ENCODE results near the gene SLC8A1.
A peak's percentile ranks its signal among the peaks of the same experiment; 100 is the strongest.

Gene SLC8A1

DNA sequence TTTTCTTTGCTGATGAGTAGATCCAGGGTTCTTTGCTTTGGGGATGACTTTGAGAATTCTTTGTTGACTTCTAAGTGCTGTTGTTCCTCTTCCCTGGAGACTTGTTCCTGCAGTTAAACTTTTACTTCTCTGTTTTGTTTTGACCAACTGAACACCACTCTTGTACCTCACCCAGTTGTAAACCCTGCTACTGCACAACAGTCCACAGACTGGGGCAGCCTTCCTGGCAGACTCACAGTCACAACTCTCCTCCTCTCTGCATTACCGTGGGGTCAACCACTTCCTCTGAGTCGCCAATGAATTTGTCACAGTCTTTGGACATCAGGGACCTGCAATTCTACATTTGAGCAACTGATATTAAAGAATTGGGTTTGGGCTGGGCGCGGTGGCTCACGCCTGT, 3.8 kb upstream of the SLC8A1 start:
- ATAC-seq (replicated peaks; ENCODE audit: extremely low read depth, poor library complexity, severe bottlenecking) (no peak), DNase-seq (ENCODE audit: low spot score in 2 of 2) (no peak)
- no peak overlapping the region for H3K4me3 Mint-ChIP-seq
- H3K27ac Mint-ChIP-seq (ENCODE audit: low read depth) = no peak overlapping the region
- H3K36me3 Mint-ChIP-seq (ENCODE audit: insufficient read depth) = no peaks in the 10 kb centered on the region
- peaks cover 6% of the 10 kb centered on the region for H3K4me1 Mint-ChIP-seq
- peaks cover 24% of the 10 kb centered on the region for H3K27me3 Mint-ChIP-seq
- peaks cover 6% of the 10 kb centered on the region for H3K9me3 Mint-ChIP-seq

DNA sequence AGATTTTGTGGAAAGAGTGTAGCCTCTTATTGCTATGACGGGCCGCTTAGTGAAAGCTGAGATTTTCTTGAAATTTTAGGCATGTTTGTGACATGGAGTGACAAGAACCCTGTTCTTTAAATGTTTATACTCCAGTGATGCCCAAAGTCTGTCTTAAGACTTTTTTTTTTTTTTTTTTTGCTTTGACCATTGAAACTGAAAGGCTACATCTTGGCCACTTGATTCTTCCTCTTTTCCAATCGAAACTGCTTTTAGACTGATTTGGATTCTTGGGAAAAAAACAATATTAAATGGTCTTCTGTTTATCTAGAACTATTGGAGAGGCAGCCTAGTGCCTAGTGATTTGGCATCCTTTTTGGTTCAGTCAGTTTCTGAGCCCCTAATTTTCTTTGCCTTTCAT, 2.4 kb upstream of the SLC8A1 start:
- H3K27ac Mint-ChIP-seq (ENCODE audit: low read depth) = no peak overlapping the region
- peaks cover 30% of the 10 kb centered on the region for H3K27me3 Mint-ChIP-seq
- H3K4me1 Mint-ChIP-seq = peaks cover 6% of the 10 kb centered on the region

DNA sequence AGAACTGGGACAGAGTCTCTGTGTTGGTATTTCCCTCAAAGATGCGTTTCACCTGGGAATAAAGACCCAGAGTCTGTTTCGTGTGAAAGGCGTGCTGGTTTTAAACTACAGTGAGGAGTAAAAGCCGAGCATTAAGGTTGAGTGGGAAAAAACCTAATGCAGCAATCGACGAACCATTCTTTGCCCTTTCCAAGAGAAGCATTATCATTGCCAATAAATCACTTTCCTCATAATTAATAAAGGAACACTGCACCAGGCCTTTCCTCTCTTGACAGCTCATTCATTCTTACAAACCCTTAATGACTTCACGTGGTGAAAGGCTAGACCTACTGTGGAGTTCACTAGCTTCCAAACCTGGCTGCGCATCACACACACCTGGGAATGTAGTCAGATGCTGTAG, 896 bp upstream of the SLC8A1 start:
- peaks cover 2% of the 10 kb centered on the region for H3K36me3 Mint-ChIP-seq (ENCODE audit: insufficient read depth)
- peaks cover 30% of the 10 kb centered on the region for H3K27me3 Mint-ChIP-seq
- H3K4me1 Mint-ChIP-seq = peaks cover 6% of the 10 kb centered on the region
- H3K9me3 Mint-ChIP-seq = peaks cover 6% of the 10 kb centered on the region
- ATAC-seq (replicated peaks; ENCODE audit: extremely low read depth, poor library complexity, severe bottlenecking) = no peak
- DNase-seq (ENCODE audit: low spot score in 2 of 2) = no peak
- H3K4me3 Mint-ChIP-seq = peak overlapping the region; percentile 29
- peak overlapping the region; percentile 13 for H3K27ac Mint-ChIP-seq (ENCODE audit: low read depth)

More for the DNA sequence above, 2.4 kb upstream of the SLC8A1 start:
- no peak overlapping the region for H3K4me3 Mint-ChIP-seq
- peaks cover 6% of the 10 kb centered on the region for H3K9me3 Mint-ChIP-seq
- DNase-seq (ENCODE audit: low spot score in 2 of 2) (no peak), ATAC-seq (replicated peaks; ENCODE audit: extremely low read depth, poor library complexity, severe bottlenecking) (no peak)
- peaks cover 2% of the 10 kb centered on the region for H3K36me3 Mint-ChIP-seq (ENCODE audit: insufficient read depth)

DNA sequence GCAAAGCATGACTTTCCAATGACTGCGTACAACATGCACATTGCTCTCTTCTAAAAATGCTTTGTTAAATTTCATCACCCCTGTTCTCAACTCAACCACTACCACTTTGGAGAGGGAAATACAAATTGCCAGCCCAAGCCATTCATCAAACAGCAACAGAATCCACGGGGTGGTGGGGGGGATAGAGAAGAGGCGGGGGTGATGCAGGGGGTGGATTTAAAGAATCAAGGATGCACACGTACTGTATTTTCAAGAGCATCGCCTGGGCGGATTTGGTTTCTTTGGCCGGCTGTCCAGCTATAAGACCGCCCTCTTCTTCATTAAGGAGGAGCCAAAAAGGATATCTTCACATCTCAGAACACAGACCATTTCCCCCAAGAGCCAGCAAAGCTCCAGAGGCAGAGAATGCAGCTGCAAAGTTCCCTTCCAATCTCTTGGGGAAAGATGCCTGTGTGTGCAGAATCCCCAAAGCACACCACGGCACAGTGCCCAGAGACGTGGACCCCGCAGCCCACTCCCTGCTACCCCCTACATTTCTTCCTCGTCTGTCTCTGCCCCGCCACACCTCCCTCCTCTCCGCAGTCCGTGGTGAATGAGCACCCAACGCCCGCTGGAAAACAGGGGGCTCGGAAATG, 977 bp downstream of the SLC8A1 start:
- peaks cover 6% of the 10 kb centered on the region for H3K4me1 Mint-ChIP-seq
- DNase-seq (ENCODE audit: low spot score in 2 of 2) (no peak), ATAC-seq (replicated peaks; ENCODE audit: extremely low read depth, poor library complexity, severe bottlenecking) (no peak)
- no peak overlapping the region for H3K27ac Mint-ChIP-seq (ENCODE audit: low read depth)
- peaks cover 2% of the 10 kb centered on the region for H3K36me3 Mint-ChIP-seq (ENCODE audit: insufficient read depth)
- peaks cover 30% of the 10 kb centered on the region for H3K27me3 Mint-ChIP-seq
- peaks cover 12% of the 10 kb centered on the region for H3K9me3 Mint-ChIP-seq
- H3K4me3 Mint-ChIP-seq = peak overlapping the region; percentile 44

DNA sequence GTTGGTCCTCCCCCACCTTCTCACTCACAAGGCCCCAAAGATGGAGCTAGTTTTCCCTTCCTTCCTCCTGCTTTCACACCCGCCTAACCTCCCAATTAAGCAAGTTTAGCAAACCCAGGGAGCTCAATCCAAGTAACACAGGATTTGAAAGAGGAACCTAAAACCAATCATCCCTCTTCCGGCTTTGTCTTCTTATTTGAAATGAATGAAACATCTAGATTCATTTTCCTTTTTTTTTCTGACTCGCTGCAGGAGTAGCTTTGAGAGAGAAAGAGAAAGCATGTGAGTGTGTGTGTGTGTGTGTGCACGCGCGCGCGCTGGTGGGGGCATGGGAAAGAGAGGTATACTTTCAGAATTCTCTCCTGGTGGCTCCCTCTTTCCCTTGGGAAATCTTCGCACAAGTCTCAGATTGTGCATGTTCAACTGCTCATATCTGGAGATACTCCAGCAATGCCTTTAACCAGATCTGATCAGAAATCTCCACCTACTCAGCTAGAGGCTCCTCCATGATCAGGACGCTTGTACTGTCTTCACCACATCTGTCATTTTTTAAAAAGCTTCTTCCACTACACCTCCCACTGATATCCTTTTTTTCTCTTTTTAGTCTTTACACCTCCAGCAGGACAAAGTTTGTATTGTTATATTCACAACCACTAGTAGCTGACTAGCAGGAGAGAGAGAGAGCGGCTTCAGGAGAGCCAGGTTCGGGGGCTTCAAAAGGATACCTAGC, 1.7 kb downstream of the SLC8A1 start:
- ATAC-seq (replicated peaks; ENCODE audit: extremely low read depth, poor library complexity, severe bottlenecking) (no peak), DNase-seq (ENCODE audit: low spot score in 2 of 2) (no peak)
- Mint-ChIP-seq H3K4me3 (peak overlapping the region; percentile 44), H3K9me3 (peaks cover 12% of the 10 kb centered on the region), H3K4me1 (peaks cover 6% of the 10 kb centered on the region), H3K27me3 (peaks cover 30% of the 10 kb centered on the region), H3K36me3 (ENCODE audit: insufficient read depth) (peaks cover 2% of the 10 kb centered on the region), H3K27ac (ENCODE audit: low read depth) (no peak overlapping the region)

DNA sequence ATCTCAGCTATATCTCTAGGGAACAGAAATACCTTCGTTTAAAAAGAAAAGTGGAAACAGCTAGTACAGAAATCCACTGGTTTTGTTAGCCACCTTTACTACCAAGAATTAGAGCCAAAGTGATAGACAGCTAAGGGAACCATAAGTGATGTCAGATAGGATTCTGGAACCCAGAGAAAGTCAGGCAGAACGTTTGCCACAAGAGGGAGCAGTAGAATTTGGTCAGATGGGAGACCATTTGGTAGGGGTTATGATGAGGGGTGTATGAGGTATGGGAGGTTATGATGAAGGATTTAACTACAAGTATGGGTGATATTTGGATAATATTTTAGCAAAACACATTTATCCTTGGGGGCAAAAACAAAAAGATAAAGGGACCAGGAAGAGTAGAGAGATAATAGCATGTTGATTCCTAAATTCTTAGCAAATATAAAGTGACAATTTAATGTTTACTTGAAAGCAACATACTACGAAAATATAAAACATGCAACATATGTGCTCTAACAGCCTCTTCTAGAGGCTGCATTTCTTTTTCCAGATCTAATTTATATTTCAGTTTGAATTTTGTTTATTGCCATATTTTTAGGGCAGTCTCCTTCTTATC, 3.3 kb downstream of the SLC8A1 start:
- no peak overlapping the region for H3K4me3 Mint-ChIP-seq
- peaks cover 6% of the 10 kb centered on the region for H3K4me1 Mint-ChIP-seq
- H3K36me3 Mint-ChIP-seq (ENCODE audit: insufficient read depth) = peaks cover 2% of the 10 kb centered on the region
- H3K27ac Mint-ChIP-seq (ENCODE audit: low read depth) = no peak overlapping the region
- H3K27me3 Mint-ChIP-seq = peaks cover 30% of the 10 kb centered on the region
- ATAC-seq (replicated peaks; ENCODE audit: extremely low read depth, poor library complexity, severe bottlenecking) (no peak), DNase-seq (ENCODE audit: low spot score in 2 of 2) (no peak)
- peaks cover 12% of the 10 kb centered on the region for H3K9me3 Mint-ChIP-seq

DNA sequence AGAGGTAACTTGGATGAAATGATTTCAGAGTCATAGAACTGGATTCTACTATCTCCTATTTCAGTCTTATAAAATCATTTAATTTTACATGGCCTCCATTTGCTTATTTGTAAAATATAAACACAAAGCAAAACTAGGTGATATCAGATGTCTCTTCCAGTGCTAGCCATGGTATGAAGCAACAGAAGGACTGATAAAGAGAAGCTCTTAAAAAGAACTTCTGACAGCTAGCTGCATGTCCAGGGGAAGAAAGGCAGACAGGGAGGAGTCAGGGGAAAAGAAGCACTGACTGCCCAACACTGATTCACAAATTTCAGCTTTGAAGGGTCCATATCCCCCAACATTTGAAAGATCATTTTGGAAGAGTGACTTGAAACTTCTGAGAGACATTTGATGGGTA, 6.4 kb downstream of the SLC8A1 start:
- H3K27ac Mint-ChIP-seq (ENCODE audit: low read depth) = no peak overlapping the region
- DNase-seq (ENCODE audit: low spot score in 2 of 2) (no peak), ATAC-seq (replicated peaks; ENCODE audit: extremely low read depth, poor library complexity, severe bottlenecking) (no peak)
- H3K36me3 Mint-ChIP-seq (ENCODE audit: insufficient read depth) = peaks cover 2% of the 10 kb centered on the region
- H3K4me1 Mint-ChIP-seq = no peaks in the 10 kb centered on the region
- H3K4me3 Mint-ChIP-seq = no peak overlapping the region
- peaks cover 6% of the 10 kb centered on the region for H3K9me3 Mint-ChIP-seq
- H3K27me3 Mint-ChIP-seq = peaks cover 5% of the 10 kb centered on the region

DNA sequence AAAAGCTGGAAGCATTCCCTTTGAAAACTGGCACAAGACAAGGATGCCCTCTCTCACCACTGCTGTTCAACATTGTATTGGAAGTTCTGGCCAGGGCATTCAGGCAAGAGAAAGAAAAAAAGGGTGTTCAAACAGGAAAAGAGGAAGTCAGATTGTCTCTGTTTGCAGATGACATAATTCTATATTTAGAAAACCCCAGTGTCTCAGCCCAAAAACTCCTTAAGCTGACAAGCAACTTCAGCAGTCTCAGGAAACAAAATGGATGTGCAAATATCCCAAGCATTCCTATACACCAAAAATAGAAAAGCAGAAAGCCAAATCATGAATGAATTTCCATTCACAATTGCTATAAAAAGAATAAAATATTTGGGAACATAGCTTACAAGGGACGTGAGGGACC, 11.1 kb downstream of the SLC8A1 start:
- Mint-ChIP-seq H3K4me1 (no peaks in the 10 kb centered on the region), H3K27ac (ENCODE audit: low read depth) (no peak overlapping the region), H3K36me3 (ENCODE audit: insufficient read depth) (no peaks in the 10 kb centered on the region), H3K9me3 (peaks cover 11% of the 10 kb centered on the region), H3K4me3 (no peak overlapping the region), H3K27me3 (no peaks in the 10 kb centered on the region)
- DNase-seq (ENCODE audit: low spot score in 2 of 2) (no peak), ATAC-seq (replicated peaks; ENCODE audit: extremely low read depth, poor library complexity, severe bottlenecking) (no peak)

DNA sequence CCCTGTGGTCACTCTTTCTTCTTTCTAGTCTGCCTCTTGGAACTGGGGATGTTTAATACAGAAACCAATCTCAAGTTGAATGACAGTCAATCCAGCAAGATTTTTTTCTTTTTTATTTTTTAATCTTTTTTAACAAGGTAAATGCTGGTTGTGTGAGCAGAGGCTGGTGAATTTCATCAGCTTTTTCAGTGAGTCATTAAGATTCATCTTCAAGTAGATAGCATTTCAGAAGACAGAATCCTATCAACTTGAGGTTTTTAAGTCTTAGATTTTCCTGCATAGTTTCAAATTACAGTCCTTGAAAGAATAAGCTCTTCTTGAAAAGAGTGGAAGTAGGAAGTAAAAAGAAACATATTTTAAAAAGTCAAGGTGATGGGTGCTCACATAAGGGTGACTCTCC, 12.4 kb downstream of the SLC8A1 start:
- no peak for ATAC-seq (replicated peaks; ENCODE audit: extremely low read depth, poor library complexity, severe bottlenecking)
- Mint-ChIP-seq H3K9me3 (peaks cover 11% of the 10 kb centered on the region), H3K4me3 (no peak overlapping the region), H3K27me3 (no peaks in the 10 kb centered on the region), H3K4me1 (no peaks in the 10 kb centered on the region), H3K27ac (ENCODE audit: low read depth) (no peak overlapping the region), H3K36me3 (ENCODE audit: insufficient read depth) (no peaks in the 10 kb centered on the region)
- no peak for DNase-seq (ENCODE audit: low spot score in 2 of 2)

DNA sequence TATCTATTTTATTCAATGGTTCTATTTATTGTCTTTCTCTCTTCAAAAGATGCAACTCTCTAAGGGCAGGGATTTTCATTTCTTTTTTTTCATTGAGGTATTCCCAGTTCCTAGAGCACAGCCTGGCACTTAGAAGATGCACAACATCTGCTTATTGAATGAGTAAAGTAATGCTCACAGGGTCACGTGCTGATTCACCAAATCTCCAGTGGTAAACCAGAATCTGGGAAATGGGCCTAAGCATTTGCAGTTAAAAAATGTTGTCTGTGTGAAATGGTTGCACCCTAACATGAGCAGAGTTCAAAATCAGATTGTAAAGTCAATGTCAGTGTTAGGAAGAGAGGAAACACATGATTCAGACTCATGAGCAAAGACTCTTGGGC, 15.8 kb downstream of the SLC8A1 start:
- H3K9me3 Mint-ChIP-seq = peaks cover 11% of the 10 kb centered on the region
- no peak for ATAC-seq (replicated peaks; ENCODE audit: extremely low read depth, poor library complexity, severe bottlenecking)
- H3K4me3 Mint-ChIP-seq = no peak overlapping the region
- no peak for DNase-seq (ENCODE audit: low spot score in 2 of 2)
- H3K27ac Mint-ChIP-seq (ENCODE audit: low read depth) = no peak overlapping the region
- no peaks in the 10 kb centered on the region for H3K36me3 Mint-ChIP-seq (ENCODE audit: insufficient read depth)
- no peaks in the 10 kb centered on the region for H3K4me1 Mint-ChIP-seq
- no peaks in the 10 kb centered on the region for H3K27me3 Mint-ChIP-seq

DNA sequence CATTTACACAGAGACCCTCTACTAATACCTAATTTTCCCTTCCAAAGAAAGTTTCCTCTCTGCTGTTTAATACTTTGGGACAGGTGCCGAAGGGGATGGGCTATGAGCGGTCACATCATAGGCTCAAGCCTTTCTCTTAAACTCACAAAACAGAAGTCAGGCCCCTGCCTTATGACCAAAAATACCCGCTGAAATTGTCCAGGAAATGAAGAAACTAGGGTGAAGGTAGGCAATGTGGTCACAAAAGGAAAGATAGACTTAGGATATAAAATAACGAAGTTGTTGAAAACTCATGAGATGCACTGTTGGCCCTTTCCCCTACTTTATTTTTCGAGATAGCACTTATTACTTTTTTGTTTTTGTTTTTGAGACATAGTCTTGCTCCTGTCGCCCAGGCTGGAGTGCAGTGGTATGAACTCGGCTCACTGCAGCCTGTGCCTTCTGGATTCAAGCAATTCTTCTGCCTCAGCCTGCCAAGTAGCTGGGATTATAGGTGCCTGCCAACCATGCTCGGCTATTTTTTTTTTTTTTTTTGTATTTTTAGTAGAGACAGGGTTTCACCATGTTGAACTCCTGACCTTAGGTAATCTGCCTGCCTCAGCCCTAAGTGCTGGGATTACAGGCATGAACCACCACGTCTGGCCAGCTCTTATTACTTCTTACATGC, 16.3 kb downstream of the SLC8A1 start:
- no peak overlapping the region for H3K27ac Mint-ChIP-seq (ENCODE audit: low read depth)
- H3K4me1 Mint-ChIP-seq = no peaks in the 10 kb centered on the region
- no peaks in the 10 kb centered on the region for H3K27me3 Mint-ChIP-seq
- H3K4me3 Mint-ChIP-seq = no peak overlapping the region
- H3K36me3 Mint-ChIP-seq (ENCODE audit: insufficient read depth) = no peaks in the 10 kb centered on the region
- DNase-seq (ENCODE audit: low spot score in 2 of 2) = no peak
- ATAC-seq (replicated peaks; ENCODE audit: extremely low read depth, poor library complexity, severe bottlenecking) = no peak
- peaks cover 11% of the 10 kb centered on the region for H3K9me3 Mint-ChIP-seq

DNA sequence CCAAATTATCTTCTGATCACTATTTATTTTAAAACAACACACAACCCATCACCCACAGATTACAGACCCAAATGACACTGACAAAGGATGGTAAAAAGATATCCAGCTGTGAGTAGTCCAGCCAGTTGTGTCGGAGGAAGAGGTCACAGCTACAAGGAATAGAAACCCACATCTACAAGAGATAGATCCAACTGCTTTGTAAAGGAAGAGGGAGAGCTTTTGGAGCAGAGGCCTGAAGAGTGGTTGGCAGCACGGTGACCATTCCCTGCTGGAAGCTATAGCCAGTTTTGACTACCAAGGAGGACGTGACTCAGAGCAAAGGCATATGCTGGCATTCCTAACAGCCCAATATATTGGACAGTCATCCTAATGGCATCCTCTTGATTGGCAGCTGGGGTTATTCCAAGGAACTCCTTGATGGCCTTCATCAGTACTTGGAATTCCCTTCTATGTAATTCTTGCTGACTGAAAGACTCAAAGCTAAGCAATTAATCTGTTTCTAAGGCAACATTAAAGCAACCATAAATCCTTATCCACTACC, 17.1 kb downstream of the SLC8A1 start:
- H3K27ac Mint-ChIP-seq (ENCODE audit: low read depth) = no peak overlapping the region
- no peaks in the 10 kb centered on the region for H3K36me3 Mint-ChIP-seq (ENCODE audit: insufficient read depth)
- DNase-seq (ENCODE audit: low spot score in 2 of 2) (no peak), ATAC-seq (replicated peaks; ENCODE audit: extremely low read depth, poor library complexity, severe bottlenecking) (no peak)
- H3K27me3 Mint-ChIP-seq = no peaks in the 10 kb centered on the region
- peaks cover 11% of the 10 kb centered on the region for H3K9me3 Mint-ChIP-seq
- no peaks in the 10 kb centered on the region for H3K4me1 Mint-ChIP-seq
- no peak overlapping the region for H3K4me3 Mint-ChIP-seq
